NCI-H345 (cell line): ENCODE data around the gene CDH18.
A peak's percentile ranks its signal among the peaks of the same experiment; 100 is the strongest.
"Not testable (repeated sequence)": the region's sequence is repeated elsewhere in the genome, so short reads cannot be mapped to it uniquely, and the experiment has no call there.

Experiments used
- DNase-seq: peaks from one replicate; lab custom pipeline; 2025; lab: John Stamatoyannopoulos, UW

The CDH18 gene

GRCh38 chr5:19859020-19859419 is 129.0 kb downstream of the CDH18 start:
- no peak for DNase-seq

GRCh38 chr5:19855931-19856330 is 132.1 kb downstream of the CDH18 start:
- no peak for DNase-seq

GRCh38 chr5:19855453-19855852 is 132.5 kb downstream of the CDH18 start:
- DNase-seq: peak; percentile 24

- no peak for DNase-seq
These were observed 133.0 kb downstream of the CDH18 start for GRCh38 chr5:19855031-19855430.

GRCh38 chr5:19853616-19854240 is 134.3 kb downstream of the CDH18 start:
- DNase-seq: no peak

GRCh38 chr5:19837536-19838174 is 150.3 kb downstream of the CDH18 start:
- DNase-seq: no peak

- no peak for DNase-seq
These were observed 152.6 kb downstream of the CDH18 start for GRCh38 chr5:19835442-19835841.

- not testable (repeated sequence) for DNase-seq
These were observed 175.3 kb downstream of the CDH18 start for GRCh38 chr5:19812720-19813119.

- DNase-seq: no peak
These were observed 181.2 kb downstream of the CDH18 start for GRCh38 chr5:19806756-19807155.

- DNase-seq: no peak
These were observed 185.3 kb downstream of the CDH18 start for GRCh38 chr5:19802686-19803085.

GRCh38 chr5:19795218-19795617 is 192.8 kb downstream of the CDH18 start:
- no peak for DNase-seq

GRCh38 chr5:19790829-19791466 is 197.1 kb downstream of the CDH18 start:
- DNase-seq: no peak

GRCh38 chr5:19782566-19782965 is 205.4 kb downstream of the CDH18 start:
- no peak for DNase-seq

- DNase-seq: no peak
These were observed 210.6 kb downstream of the CDH18 start for GRCh38 chr5:19777363-19777762.

GRCh38 chr5:19776886-19777285 is 211.1 kb downstream of the CDH18 start:
- not testable (repeated sequence) for DNase-seq

GRCh38 chr5:19771174-19771835 is 216.7 kb downstream of the CDH18 start:
- DNase-seq: no peak

- DNase-seq: no peak
These were observed 217.6 kb downstream of the CDH18 start for GRCh38 chr5:19770396-19770795.

GRCh38 chr5:19767987-19768386 is 220.0 kb downstream of the CDH18 start:
- no peak for DNase-seq

GRCh38 chr5:19753579-19753978 is 234.4 kb downstream of the CDH18 start:
- DNase-seq: no peak

GRCh38 chr5:19751326-19751725 is 236.7 kb downstream of the CDH18 start:
- no peak for DNase-seq

- DNase-seq: no peak
These were observed 242.8 kb downstream of the CDH18 start for GRCh38 chr5:19745247-19745646.

GRCh38 chr5:19739671-19740070 is 248.3 kb downstream of the CDH18 start:
- DNase-seq: peak; percentile 42

GRCh38 chr5:19734776-19735175 is 253.2 kb downstream of the CDH18 start:
- peak; percentile 17 for DNase-seq
